HL-60 (cell line): ENCODE data around the gene ANKRD55.

Experiments
- DNase-seq, 2 experiments: peaks; one replicate each; pipeline ENCODE4 v3.0.0-alpha.2; 2010 to 2020; ENCODE audit warnings: low read depth in 1 of 2, low spot score in 1 of 2
- H3K27ac ChIP-seq: fragments of 250-450 bp; sonication (Bioruptor Pico); replicated peaks from 2 replicates; pipeline ENCODE4 v1.5.1; 2020; ENCODE audit warnings: mild to moderate bottlenecking, moderate library complexity
- H3K27me3 ChIP-seq: fragments of 250-450 bp; sonication (Bioruptor Pico); 2 replicates; pipeline ENCODE4 v1.5.1; 2021; ENCODE audit warnings: mild to moderate bottlenecking, moderate library complexity; ENCODE audit not compliant: insufficient read depth, poor library complexity, severe bottlenecking
- H3K4me3 ChIP-seq: replicated peaks from 2 replicates; pipeline ENCODE4 v1.5.1; 2011; ENCODE audit warnings: mild to moderate bottlenecking, control low read depth, low read length; ENCODE audit not compliant: insufficient read depth
- CTCF ChIP-seq: IDR thresholded peaks from one replicate; pipeline ENCODE4 v1.5.1; 2011; ENCODE audit warnings: low read length, control low read depth, inconsistent platforms; ENCODE audit not compliant: insufficient read depth
- GABPA ChIP-seq: IDR thresholded peaks from 2 replicates; pipeline ENCODE4 v1.6.1; 2012; ENCODE audit warnings: low read depth
- POLR2AphosphoS5 ChIP-seq: IDR thresholded peaks from 2 replicates; pipeline ENCODE4 v1.6.1; 2012; ENCODE audit warnings: low read depth
- SPI1 ChIP-seq: IDR thresholded peaks from 2 replicates; pipeline ENCODE4 v1.6.1; 2012; ENCODE audit warnings: low read depth, mild to moderate bottlenecking, borderline replicate concordance
- TF ChIP-seq, protein P1 (sequence below): IDR thresholded peaks from 2 replicates; pipeline ENCODE4 v1.6.1; 2012; ENCODE audit warnings: low read depth; ENCODE audit not compliant: insufficient replicate concordance

Gene ANKRD55

GRCh38 chr5:56179442-56179841 is 53.7 kb downstream of the ANKRD55 start:
- no peaks in the 10 kb centered on the region for H3K27me3 ChIP-seq
- TF ChIP-seq CTCF (no peak), SPI1 (no peak), GABPA (no peak), POLR2AphosphoS5 (no peak)
- TF ChIP-seq, protein P1, sequence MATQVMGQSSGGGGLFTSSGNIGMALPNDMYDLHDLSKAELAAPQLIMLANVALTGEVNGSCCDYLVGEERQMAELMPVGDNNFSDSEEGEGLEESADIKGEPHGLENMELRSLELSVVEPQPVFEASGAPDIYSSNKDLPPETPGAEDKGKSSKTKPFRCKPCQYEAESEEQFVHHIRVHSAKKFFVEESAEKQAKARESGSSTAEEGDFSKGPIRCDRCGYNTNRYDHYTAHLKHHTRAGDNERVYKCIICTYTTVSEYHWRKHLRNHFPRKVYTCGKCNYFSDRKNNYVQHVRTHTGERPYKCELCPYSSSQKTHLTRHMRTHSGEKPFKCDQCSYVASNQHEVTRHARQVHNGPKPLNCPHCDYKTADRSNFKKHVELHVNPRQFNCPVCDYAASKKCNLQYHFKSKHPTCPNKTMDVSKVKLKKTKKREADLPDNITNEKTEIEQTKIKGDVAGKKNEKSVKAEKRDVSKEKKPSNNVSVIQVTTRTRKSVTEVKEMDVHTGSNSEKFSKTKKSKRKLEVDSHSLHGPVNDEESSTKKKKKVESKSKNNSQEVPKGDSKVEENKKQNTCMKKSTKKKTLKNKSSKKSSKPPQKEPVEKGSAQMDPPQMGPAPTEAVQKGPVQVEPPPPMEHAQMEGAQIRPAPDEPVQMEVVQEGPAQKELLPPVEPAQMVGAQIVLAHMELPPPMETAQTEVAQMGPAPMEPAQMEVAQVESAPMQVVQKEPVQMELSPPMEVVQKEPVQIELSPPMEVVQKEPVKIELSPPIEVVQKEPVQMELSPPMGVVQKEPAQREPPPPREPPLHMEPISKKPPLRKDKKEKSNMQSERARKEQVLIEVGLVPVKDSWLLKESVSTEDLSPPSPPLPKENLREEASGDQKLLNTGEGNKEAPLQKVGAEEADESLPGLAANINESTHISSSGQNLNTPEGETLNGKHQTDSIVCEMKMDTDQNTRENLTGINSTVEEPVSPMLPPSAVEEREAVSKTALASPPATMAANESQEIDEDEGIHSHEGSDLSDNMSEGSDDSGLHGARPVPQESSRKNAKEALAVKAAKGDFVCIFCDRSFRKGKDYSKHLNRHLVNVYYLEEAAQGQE = no peak
- H3K4me3 ChIP-seq = no peak overlapping the region
- H3K27ac ChIP-seq = no peak overlapping the region
- DNase-seq = no peak

- no peak for DNase-seq
- Histone ChIP-seq H3K27ac (no peak overlapping the region), H3K4me3 (no peak overlapping the region), H3K27me3 (no peaks in the 10 kb centered on the region)
- TF ChIP-seq POLR2AphosphoS5 = no peak
- TF ChIP-seq, protein P1 = no peak
- TF ChIP-seq CTCF = no peak
- TF ChIP-seq GABPA = no peak
- TF ChIP-seq SPI1 = no peak
These were observed 54.3 kb downstream of the ANKRD55 start for GRCh38 chr5:56178823-56179222.

GRCh38 chr5:56176871-56177533 is 56.1 kb downstream of the ANKRD55 start:
- H3K27me3 ChIP-seq = no peaks in the 10 kb centered on the region
- no peak for DNase-seq
- no peak overlapping the region for H3K4me3 ChIP-seq
- TF ChIP-seq CTCF (no peak), SPI1 (no peak), POLR2AphosphoS5 (no peak), GABPA (no peak)
- TF ChIP-seq, protein P1 = no peak
- no peak overlapping the region for H3K27ac ChIP-seq
